ENCODE results near the gene HIBCH.

DNA sequence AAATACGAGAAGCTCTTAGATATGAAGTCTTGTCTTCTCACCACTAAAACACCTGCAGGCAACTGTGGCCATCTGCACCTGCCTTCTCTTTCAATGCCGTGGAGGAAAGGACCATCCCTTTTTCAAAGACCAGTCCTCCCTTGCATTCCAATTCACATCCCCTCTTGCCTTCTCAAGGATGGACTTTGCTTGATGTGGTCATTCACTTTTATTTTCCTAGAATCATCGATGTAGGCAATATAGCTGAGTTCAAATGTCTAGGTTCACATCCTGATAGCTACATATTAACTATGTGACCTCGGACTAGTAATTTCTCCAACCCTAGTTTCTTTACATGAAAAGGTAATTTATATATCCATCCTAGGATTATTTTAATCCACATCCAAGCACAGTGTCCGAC lies 110.1 kb downstream of the HIBCH start:
- TF ChIP-seq, protein P1, sequence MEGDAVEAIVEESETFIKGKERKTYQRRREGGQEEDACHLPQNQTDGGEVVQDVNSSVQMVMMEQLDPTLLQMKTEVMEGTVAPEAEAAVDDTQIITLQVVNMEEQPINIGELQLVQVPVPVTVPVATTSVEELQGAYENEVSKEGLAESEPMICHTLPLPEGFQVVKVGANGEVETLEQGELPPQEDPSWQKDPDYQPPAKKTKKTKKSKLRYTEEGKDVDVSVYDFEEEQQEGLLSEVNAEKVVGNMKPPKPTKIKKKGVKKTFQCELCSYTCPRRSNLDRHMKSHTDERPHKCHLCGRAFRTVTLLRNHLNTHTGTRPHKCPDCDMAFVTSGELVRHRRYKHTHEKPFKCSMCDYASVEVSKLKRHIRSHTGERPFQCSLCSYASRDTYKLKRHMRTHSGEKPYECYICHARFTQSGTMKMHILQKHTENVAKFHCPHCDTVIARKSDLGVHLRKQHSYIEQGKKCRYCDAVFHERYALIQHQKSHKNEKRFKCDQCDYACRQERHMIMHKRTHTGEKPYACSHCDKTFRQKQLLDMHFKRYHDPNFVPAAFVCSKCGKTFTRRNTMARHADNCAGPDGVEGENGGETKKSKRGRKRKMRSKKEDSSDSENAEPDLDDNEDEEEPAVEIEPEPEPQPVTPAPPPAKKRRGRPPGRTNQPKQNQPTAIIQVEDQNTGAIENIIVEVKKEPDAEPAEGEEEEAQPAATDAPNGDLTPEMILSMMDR (IDR thresholded peaks at IDR 0.05; ENCODE audit: insufficient read depth, low read depth, low read length): no peak
- TF ChIP-seq EZH2 (IDR thresholded peaks at IDR 0.05; ENCODE audit: insufficient read depth, low read length): no peak

Measured in astrocyte (in vitro differentiated cells and primary cell).